Stimulated activated memory B cell treated with anti-CD40 and anti-IgM and Interleukin-4, amounts not matched to agents 10 μg/mL and 1 μg/mL and 100 μg/mL, for 72 hours (primary cell): ENCODE measurements around the gene ZNF804B.

Experiments used
- ATAC-seq: fragments of 150-1000 bp; cut with Tn5 transposase; 2 replicates; pipeline ENCODE4 v1.10.0; 2021
- H3K27ac Mint-ChIP-seq: one replicate; pipeline ENCODE4 v1.8.0; 2022; ENCODE audit warnings: mild to moderate bottlenecking, mixed read lengths
- H3K27me3 Mint-ChIP-seq: one replicate; pipeline ENCODE4 v1.8.0; 2022; ENCODE audit warnings: mixed read lengths
- H3K36me3 Mint-ChIP-seq: one replicate; pipeline ENCODE4 v1.8.0; 2022; ENCODE audit warnings: mixed read lengths
- H3K4me1 Mint-ChIP-seq: one replicate; pipeline ENCODE4 v1.8.0; 2022; ENCODE audit warnings: mixed read lengths
- H3K4me3 Mint-ChIP-seq: one replicate; pipeline ENCODE4 v1.8.0; 2022; ENCODE audit warnings: mild to moderate bottlenecking, moderate library complexity, mixed read lengths
- H3K9me3 Mint-ChIP-seq: one replicate; pipeline ENCODE4 v1.8.0; 2022; ENCODE audit warnings: mixed read lengths

ZNF804B gene

DNA sequence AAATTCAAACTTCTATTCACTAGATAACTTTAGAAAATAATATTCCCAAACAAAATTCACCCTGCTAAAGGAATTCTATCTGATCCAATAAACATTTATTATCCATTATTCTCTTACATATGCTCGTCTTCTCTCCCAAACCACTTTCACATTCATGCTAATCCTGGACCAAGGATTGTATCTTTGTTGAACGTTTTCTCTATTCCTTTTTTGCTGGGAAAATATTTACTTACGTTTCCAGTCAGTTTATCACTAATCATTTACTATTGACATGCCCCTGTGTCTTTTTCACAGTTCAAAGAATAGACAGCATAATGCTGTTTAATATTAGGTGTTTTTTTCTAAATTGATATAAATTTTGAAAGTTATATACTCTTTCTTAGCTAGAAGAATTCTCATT is 32.9 kb downstream of the ZNF804B start:
- Mint-ChIP-seq H3K36me3 (no peaks in the 10 kb centered on the region), H3K4me1 (no peaks in the 10 kb centered on the region), H3K27me3 (no peaks in the 10 kb centered on the region), H3K27ac (no peak overlapping the region), H3K4me3 (no peak overlapping the region), H3K9me3 (no peaks in the 10 kb centered on the region)
- no peak for ATAC-seq

DNA sequence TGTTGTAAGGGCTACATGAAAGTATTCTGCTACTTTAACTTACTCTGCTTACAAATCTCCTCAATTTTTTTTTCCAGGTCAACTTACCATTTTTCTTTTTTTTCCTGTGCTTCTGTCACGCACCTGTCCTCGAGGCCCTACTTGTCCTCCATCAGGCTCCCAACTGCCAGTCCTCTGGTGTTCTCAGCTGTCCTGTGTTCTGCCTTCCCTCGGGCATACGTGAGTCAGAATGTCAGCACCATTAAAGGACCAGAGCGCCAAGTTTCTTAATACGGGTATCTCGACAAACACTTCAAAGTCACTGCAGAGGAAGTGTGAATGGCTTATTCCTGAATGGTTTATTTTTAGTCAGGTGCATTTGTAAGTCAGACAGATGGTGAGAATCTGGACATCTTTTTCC is 36.1 kb downstream of the ZNF804B start, which contains the start of gene TEX47:
TEX47 (minus strand) TSS at position 185 of the 400 bp plus-strand sequence. CDS start 795 bp downstream, outside the sequence.
- no peak within 1 kb of the TSS for H3K27ac Mint-ChIP-seq
- no peak for ATAC-seq
- H3K4me1 Mint-ChIP-seq: no peaks in the 10 kb centered on the region

DNA sequence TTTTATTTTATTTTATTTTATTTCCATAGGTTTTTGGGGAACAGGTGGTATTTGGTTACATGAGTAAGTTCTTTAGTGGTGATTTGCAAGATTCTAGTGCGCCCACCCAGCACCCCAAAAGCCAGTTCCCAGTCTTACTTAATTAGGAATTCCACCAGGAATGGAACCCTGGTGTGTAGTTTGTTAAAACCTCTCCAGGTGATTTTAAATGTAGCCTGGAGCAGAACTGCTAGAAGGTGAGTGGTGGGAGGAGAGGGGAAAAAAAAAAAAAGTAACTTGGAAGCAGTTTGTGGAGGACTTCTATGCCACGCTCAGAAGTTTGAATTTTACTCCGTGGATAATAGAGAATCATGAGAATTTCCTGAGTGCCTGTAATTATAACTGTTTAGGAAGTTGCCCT is 41.5 kb downstream of the ZNF804B start:
- H3K9me3 Mint-ChIP-seq: no peaks in the 10 kb centered on the region
- H3K36me3 Mint-ChIP-seq: no peaks in the 10 kb centered on the region
- no peaks in the 10 kb centered on the region for H3K27me3 Mint-ChIP-seq
- no peaks in the 10 kb centered on the region for H3K4me1 Mint-ChIP-seq
- ATAC-seq: no peak
- no peak overlapping the region for H3K4me3 Mint-ChIP-seq
- H3K27ac Mint-ChIP-seq: no peak overlapping the region

More for the DNA sequence above, 36.1 kb downstream of the ZNF804B start, which contains the start of gene TEX47:
- no peaks in the 10 kb centered on the region for H3K36me3 Mint-ChIP-seq
- H3K27me3 Mint-ChIP-seq: no peaks in the 10 kb centered on the region
- H3K4me3 Mint-ChIP-seq: no peak within 1 kb of the TSS
- H3K9me3 Mint-ChIP-seq: no peaks in the 10 kb centered on the region

DNA sequence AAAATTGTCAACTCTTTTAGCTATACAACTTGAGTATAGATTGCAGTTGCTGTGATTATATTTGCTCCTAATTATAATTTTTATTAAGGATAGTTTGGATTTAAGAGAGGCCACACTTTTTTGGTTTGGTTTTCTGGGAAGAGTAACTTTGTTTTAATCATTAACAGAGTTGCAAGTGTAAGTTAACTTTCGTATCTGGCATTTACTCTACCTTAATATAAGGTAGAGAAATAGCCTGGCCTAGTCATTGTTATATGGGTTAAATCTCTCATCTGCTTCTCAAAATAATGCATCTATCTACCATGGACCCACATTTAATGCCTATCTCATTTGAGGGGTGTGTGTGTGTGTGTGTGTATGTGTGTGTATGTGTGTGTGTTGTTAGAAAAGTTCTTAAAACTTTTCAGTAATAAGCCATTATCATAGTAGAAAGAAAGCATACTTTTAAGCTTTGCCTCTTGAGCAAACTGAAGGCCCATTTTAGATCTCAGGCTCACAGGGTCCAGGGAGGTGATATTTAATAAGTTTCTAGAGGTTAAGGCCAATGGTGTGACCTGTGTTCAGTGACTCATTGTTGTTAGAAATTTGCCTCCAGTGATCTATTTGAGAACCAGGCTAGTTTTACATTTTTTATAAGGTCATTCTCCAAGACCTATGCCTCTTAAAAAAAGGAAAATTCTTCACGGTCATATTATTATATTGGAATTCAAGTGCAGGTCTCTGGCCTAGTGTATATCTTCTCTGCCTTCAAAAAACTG is 47.0 kb downstream of the ZNF804B start:
- H3K9me3 Mint-ChIP-seq: no peaks in the 10 kb centered on the region
- H3K27me3 Mint-ChIP-seq: no peaks in the 10 kb centered on the region
- no peaks in the 10 kb centered on the region for H3K36me3 Mint-ChIP-seq
- no peak for ATAC-seq
- H3K4me3 Mint-ChIP-seq: no peak overlapping the region
- H3K27ac Mint-ChIP-seq: no peak overlapping the region
- H3K4me1 Mint-ChIP-seq: no peaks in the 10 kb centered on the region

DNA sequence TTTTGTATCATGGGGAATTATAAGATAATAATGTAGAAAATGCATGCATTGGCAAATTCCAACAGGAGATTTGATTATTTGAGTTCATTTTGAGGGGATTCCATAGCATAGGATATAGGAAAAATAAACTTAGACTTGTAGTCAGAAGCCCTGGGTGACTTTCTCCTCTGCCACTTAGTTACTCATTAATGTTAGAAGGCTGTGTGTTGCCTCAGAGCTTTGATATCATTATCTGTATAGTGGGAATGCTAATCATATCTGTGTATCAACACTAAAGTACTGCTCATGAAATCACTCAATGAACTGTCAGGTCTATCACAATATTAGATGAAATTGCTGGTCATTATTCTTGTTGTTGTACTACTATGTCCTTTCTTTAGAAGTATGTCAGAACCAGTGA is 59.1 kb downstream of the ZNF804B start:
- Mint-ChIP-seq H3K9me3 (peaks cover 4% of the 10 kb centered on the region), H3K27me3 (no peaks in the 10 kb centered on the region), H3K36me3 (no peaks in the 10 kb centered on the region), H3K27ac (no peak overlapping the region), H3K4me3 (no peak overlapping the region), H3K4me1 (no peaks in the 10 kb centered on the region)
- ATAC-seq: no peak

DNA sequence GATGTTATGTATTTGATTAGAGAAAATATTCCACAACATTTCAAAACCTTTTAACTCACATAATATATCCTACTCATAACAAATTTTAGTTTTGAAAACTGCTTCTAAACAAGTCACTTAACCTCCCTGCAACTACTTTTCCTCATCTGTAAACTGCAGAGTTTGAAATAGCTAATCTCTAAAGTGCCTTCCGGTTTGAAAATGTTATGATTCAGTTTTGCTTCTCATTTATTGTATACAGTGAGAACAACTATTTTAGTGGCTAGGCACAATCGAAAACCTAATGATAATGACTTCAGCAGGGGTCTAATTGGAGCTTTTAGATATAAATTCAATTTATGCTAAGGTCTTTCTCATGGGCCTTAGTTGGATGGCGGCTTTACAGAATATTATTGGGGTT is 66.7 kb downstream of the ZNF804B start:
- no peaks in the 10 kb centered on the region for H3K36me3 Mint-ChIP-seq
- ATAC-seq: no peak

DNA sequence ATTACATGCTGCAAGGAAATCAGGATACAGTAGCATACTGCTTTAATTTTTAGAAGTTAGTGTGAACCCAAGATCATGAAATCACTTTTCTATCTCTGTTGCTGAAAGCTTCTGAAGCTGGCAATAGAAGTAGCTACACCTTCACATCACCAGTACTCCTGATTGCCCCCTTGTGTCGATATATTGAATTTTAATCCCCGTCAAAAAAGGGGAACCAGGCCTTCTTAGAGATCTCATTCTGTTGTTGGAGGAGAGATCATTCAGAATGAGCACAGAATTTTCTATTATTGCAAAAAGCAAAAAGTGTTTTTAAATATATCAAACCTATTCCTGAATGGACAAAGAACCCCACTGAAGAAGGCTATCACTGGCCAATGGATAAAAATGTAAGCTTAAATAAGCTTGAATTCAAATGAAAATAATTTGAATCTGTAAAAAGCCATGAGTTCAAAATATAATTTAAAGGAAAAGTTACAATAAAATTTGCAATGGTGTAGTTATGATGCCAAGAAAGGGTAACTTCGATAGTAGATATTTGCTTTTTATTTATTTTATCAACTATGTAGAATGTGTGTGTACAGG is 75.7 kb downstream of the ZNF804B start:
- ATAC-seq: no peak
- Mint-ChIP-seq H3K9me3 (no peaks in the 10 kb centered on the region), H3K27me3 (no peaks in the 10 kb centered on the region), H3K4me3 (no peak overlapping the region), H3K36me3 (no peaks in the 10 kb centered on the region), H3K4me1 (no peaks in the 10 kb centered on the region), H3K27ac (no peak overlapping the region)

More for the DNA sequence above, 66.7 kb downstream of the ZNF804B start:
- H3K27me3 Mint-ChIP-seq: no peaks in the 10 kb centered on the region
- H3K4me3 Mint-ChIP-seq: no peak overlapping the region
- H3K27ac Mint-ChIP-seq: no peak overlapping the region
- H3K4me1 Mint-ChIP-seq: no peaks in the 10 kb centered on the region
- H3K9me3 Mint-ChIP-seq: peaks cover 8% of the 10 kb centered on the region

DNA sequence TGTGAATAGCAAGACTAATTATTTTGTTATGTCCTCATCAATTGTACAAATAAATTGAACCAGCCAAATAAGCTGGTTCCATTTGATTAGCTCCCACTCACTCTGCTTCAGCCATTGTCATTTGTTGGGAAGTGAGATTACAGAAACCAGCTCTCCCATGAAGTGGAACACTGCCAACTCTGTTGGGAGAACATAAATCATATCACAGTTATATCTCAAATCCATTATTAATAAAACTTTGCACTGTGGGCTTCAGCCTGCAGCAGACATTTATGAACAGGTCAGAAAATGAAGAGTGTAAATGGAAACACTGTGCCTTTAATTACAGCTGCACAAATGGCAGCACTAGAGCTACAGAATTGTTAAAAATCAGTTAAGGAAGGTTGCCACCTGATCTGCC is 82.7 kb downstream of the ZNF804B start:
- H3K27ac Mint-ChIP-seq: no peak overlapping the region
- H3K36me3 Mint-ChIP-seq: no peaks in the 10 kb centered on the region
- H3K4me3 Mint-ChIP-seq: no peak overlapping the region
- no peaks in the 10 kb centered on the region for H3K4me1 Mint-ChIP-seq
- no peak for ATAC-seq
- H3K9me3 Mint-ChIP-seq: no peaks in the 10 kb centered on the region
- no peaks in the 10 kb centered on the region for H3K27me3 Mint-ChIP-seq

DNA sequence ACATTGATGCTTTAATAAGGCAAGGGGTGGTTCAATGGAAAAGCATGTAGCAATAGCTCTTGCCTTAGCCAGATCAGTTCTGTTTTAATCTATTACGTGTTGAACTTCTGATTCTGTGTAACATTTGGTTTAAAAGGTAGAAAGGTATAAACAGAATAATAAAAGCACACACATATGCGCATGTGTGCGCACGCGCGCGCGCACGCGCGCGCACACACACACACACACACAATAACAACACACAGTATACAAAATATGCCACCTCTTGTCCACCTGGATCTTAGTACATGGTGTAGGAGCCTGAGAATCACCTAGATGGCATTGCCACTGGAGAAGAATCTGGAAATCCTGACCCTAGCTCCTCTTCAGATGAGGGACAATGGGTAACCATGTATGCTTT is 85.6 kb downstream of the ZNF804B start:
- ATAC-seq: no peak
- Mint-ChIP-seq H3K36me3 (no peaks in the 10 kb centered on the region), H3K9me3 (no peaks in the 10 kb centered on the region), H3K27ac (no peak overlapping the region), H3K4me1 (no peaks in the 10 kb centered on the region), H3K4me3 (no peak overlapping the region), H3K27me3 (no peaks in the 10 kb centered on the region)

DNA sequence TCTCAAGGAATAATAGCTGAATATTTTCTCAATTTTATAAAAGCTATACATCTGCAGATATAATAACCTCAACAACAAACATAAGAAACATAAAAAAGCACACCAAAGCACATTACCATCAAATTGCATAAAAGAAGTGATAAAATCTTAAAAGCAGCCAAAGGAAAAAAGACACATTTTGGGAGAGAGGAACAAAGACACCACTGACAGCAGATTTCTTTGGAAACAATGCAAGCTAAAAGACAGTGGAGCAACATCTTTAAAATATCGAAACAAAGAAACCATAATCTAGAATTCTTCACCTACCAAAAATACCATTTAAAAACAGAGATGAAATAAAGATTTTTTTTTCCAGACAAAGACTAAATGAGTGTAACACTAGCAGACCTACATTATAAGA is 91.7 kb downstream of the ZNF804B start:
- Mint-ChIP-seq H3K27ac (no peak overlapping the region), H3K4me3 (no peak overlapping the region), H3K27me3 (no peaks in the 10 kb centered on the region), H3K4me1 (no peaks in the 10 kb centered on the region), H3K9me3 (peaks cover 5% of the 10 kb centered on the region), H3K36me3 (no peaks in the 10 kb centered on the region)
- ATAC-seq: no peak

DNA sequence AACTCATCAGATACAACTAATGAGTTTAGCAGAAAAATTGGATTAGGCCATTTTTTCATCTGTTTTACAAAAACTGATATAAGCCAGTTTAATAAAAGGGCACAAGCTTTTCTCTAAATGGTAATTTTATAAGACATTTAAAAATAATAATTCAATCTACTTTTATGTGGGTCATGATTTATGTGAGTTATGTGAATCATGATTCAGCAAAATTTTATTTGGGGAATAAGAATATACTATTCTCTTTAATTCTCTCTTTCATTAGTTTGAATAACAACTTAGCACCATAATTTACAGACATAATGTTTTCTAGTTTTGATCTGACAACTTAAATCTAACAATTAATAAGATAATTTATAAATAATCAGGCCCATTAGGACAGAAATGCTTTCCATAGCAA is 99.8 kb downstream of the ZNF804B start:
- no peaks in the 10 kb centered on the region for H3K4me1 Mint-ChIP-seq
- no peak for ATAC-seq
- H3K36me3 Mint-ChIP-seq: no peaks in the 10 kb centered on the region
- peaks cover 5% of the 10 kb centered on the region for H3K9me3 Mint-ChIP-seq
- H3K4me3 Mint-ChIP-seq: no peak overlapping the region
- no peak overlapping the region for H3K27ac Mint-ChIP-seq
- no peaks in the 10 kb centered on the region for H3K27me3 Mint-ChIP-seq

DNA sequence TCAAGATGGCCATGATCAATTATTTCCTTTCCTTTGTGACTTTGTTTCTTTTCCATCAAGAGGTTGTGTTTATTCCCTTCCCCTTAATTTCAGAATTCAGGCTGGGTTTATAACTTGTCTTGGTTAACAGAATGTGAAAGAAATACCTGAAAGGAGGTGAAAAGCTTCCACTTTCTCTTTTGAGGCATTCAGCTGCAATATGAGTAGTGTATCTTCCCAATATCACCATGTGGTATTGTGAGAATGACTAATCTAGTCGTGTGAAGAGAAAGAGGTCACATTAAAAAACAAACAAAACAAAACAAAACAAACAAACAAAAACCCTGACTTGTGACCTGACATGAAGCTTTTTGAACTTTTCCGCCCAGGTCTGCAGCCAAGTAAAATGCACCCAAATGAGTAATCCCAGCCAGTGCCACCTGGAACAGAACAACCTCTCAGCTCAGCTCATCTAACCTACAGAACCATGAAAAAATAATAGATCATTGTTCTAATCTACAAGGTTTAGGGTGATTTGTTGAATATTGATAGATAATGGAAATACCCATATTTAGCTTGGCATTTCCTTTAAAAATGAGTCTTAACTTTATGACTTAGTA is 106.9 kb downstream of the ZNF804B start:
- H3K36me3 Mint-ChIP-seq: no peaks in the 10 kb centered on the region
- no peak overlapping the region for H3K27ac Mint-ChIP-seq
- H3K4me1 Mint-ChIP-seq: no peaks in the 10 kb centered on the region
- H3K27me3 Mint-ChIP-seq: no peaks in the 10 kb centered on the region
- no peak for ATAC-seq
- no peaks in the 10 kb centered on the region for H3K9me3 Mint-ChIP-seq
- no peak overlapping the region for H3K4me3 Mint-ChIP-seq

DNA sequence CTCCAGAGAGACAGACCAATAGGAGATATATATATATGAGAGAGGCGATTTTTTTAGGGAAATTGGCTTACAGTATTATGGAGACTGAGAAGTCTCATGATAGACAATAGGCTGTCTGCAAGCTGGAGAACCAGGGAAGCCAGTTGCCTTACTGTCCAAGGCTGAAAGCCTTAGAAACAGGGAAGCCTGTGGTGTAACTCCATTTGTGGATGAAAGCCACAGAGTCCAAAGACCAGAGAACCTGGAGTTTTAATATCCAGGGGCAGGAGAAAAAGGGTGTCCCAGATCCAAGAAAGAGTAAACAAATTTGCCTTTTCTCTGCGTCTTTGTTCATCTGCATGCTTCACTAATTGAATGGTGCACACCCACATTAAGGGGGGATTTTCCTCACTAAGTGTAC is 107.7 kb downstream of the ZNF804B start:
- no peak overlapping the region for H3K4me3 Mint-ChIP-seq
- no peak overlapping the region for H3K27ac Mint-ChIP-seq
- H3K4me1 Mint-ChIP-seq: no peaks in the 10 kb centered on the region
- no peaks in the 10 kb centered on the region for H3K36me3 Mint-ChIP-seq
- H3K27me3 Mint-ChIP-seq: no peaks in the 10 kb centered on the region
- no peaks in the 10 kb centered on the region for H3K9me3 Mint-ChIP-seq
- no peak for ATAC-seq

DNA sequence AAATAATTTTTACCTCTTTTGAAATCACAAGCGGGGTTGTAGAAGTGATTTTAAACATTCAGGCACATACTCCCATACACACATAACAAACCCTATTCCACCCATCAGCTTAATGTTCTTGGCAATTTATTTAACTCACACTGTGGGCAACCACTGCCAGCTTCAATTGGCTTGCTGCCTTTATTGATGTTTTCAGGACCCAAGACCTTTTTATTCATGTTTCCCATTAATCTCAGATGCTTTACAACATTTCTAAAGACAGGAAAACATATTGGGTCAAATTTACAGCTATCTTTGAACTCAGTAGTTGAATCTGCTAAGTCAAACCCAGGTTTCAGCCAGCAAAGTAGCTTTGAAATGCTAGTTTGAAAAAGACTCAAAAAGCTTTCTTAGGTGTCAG is 109.0 kb downstream of the ZNF804B start:
- ATAC-seq: no peak
- H3K9me3 Mint-ChIP-seq: no peaks in the 10 kb centered on the region
- H3K27me3 Mint-ChIP-seq: no peaks in the 10 kb centered on the region
- no peaks in the 10 kb centered on the region for H3K36me3 Mint-ChIP-seq
- H3K4me3 Mint-ChIP-seq: no peak overlapping the region
- no peaks in the 10 kb centered on the region for H3K4me1 Mint-ChIP-seq
- H3K27ac Mint-ChIP-seq: no peak overlapping the region

DNA sequence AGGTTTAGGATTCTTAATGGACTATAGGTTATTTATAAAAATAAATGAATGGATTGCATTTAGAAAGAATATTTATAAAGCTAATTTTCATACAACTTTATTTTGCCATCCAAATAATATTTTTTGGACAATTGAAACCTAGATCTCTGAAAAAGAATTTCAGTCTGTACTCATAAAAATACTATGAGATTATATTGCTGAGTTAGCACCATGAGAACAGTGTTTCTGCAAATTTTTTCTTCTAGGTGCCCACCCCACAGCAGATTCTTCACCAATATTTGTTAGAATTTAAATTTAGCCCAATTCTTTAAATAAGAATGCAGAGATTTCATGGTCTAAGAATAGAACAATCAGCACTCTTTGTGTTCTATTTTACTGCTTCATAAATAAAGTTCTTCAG is 121.6 kb downstream of the ZNF804B start:
- Mint-ChIP-seq H3K27me3 (no peaks in the 10 kb centered on the region), H3K4me3 (no peak overlapping the region), H3K27ac (no peak overlapping the region), H3K36me3 (no peaks in the 10 kb centered on the region), H3K9me3 (peaks cover 3% of the 10 kb centered on the region), H3K4me1 (no peaks in the 10 kb centered on the region)
- no peak for ATAC-seq

DNA sequence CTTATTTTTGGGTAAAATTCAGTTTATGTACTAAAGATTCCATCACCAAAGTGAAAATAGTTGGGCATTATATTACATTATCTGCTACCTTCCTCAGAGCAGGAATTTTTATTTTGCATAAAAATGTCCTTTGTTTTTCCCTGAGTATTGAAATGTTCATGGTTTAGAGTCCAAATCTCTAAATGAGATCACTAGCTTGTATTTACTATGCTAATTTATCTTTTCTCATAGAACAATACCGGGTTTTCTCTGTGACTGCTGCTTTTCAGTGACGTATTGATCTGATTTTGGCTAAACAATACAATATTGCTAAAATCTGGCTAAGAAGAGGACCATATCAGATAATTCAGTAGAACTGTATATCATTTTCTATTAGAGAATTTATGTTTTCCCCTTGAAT is 125.6 kb downstream of the ZNF804B start:
- Mint-ChIP-seq H3K27ac (no peak overlapping the region), H3K27me3 (no peaks in the 10 kb centered on the region), H3K4me1 (no peaks in the 10 kb centered on the region), H3K9me3 (no peaks in the 10 kb centered on the region), H3K4me3 (no peak overlapping the region), H3K36me3 (no peaks in the 10 kb centered on the region)
- ATAC-seq: no peak
